Measurements from ENCODE around the gene SIRPB2.

Gene SIRPB2

DNA sequence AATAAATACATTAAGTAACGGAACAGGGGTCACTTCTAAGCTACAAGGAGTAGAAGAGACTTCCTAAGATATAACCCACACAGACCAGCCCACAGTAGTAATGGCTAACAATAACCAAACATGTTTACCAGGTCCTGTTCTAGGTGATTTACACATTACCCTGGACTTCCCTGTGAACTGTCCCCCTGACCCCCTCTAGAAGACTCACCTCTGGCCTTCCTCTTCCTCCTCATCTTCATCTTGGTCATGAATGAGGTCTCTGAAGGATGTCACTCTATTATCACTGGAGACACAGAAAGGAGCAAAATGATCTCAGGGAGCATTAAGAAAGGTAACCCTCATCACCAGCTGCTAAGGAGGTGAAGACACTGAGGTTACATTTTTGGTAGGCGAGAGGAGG, 33.2 kb downstream of the SIRPB2 start:
- H3K27ac ChIP-seq = no peak overlapping the region
- no peak overlapping the region for H3K4me3 ChIP-seq

DNA sequence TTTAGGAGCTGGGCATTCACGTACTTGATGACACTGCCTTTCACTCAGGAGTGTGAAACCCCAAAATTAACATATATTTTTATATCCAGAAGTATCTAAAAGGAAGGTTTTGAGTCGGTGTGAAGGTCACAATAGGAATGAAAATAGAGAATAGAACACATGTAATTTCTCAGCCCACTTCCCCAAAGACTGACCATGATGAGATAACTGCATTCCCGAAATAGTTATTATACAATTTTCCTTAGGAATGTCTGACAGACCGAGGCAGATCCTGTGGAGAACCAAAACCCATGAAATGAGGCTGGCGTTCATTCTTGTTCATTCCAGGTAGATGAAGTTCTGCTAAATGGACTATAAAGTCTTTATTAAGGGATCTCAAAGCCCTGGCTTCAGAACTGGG, 34.9 kb downstream of the SIRPB2 start:
- Histone ChIP-seq H3K4me3 (no peak overlapping the region), H3K27ac (no peak overlapping the region)

DNA sequence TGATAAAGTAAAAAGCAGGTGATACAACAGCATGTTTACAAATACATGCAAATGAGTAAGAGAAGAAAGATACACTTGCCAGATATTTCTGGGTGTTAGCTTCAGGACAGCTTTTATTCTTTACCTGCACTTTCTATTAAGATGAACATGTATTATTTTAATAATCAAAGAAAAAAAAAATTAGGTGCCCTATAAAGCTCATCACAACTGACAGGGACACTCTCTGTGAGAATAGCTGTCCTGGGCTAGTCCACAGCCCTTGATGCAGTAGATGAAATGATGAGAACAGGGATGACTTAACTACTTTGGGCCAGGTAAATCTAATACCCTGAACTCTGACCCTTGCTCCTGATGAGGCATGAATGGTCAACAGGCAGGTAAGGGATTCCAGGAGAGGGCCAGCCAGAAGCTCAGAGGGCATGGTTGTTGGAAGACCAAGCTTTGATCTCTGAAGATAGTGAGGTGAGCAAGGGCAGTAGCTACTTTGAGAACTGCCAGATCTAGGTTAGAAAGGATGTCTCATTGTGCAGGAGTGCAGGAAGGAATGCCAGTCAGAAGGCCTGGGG, 40.2 kb downstream of the SIRPB2 start:
- Histone ChIP-seq H3K4me3 (no peak overlapping the region), H3K27ac (no peak overlapping the region)

DNA sequence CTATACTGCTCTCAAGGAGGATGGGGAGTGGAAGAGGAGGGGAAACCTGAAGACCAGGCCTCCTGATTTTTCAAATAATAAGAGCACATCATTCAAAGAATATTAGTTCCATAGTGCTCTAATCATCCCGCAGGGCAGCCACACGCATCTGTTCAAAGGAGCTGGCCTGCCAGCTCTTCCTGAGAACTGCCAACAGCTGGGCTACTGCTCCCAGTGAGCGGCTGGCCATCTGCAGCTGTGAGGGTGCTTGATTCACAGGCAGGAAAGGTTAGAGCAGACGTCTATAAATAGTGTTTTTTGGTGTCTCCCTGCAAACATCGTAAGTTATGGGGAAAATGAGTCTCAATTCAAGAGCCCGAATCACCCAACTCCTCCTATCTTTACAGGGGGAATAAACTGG, 41.9 kb downstream of the SIRPB2 start:
- Histone ChIP-seq H3K27ac (no peak overlapping the region), H3K4me3 (no peak overlapping the region)

DNA sequence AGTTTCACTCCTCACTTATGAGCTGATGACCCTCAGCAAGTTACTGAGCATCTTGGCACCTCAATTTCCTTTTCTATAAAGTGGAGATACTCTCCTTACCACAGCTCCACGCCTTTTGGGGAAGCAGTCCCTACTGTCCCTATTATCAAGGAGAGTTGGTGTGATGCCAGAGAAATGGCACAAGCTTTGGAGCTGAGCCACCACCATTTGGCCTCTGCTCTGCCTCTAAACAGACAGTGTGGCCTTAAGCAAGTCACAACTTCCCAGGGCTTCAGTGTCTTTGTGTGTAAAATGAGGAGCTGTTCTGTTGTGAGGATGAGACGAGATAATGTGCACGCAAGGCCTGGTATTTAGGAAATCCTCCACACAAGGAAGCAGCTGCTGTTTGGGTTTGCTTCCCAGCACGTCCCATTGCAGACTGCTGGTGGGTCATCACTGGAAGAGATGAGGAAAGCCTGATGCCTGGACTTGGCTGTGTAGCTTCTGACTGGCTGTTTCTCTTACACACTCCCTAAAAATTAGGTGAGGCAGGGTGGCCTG, 43.1 kb downstream of the SIRPB2 start:
- no peak overlapping the region for H3K4me3 ChIP-seq

DNA sequence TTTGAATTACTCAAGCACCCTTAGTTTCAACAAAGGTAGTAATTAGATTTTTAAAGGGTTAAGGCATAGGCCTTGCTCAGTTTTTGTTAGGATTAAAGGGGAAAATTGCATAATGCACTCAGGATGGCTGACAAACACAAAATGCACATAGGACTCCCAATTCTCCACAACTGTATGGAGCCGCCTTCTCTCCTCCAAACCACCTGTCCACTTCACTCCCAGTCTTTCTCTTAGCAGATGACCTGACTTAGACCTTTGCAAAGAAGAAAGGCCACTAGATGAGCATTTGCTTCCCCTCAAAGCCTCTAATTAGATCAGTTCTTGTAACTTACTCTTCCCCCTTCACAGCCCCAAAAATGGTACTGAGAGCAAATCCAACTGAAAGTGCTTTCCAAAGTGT, 44.7 kb downstream of the SIRPB2 start:
- Histone ChIP-seq H3K27ac (no peak overlapping the region), H3K4me3 (no peak overlapping the region)

More for the DNA sequence above, 43.1 kb downstream of the SIRPB2 start:
- no peak overlapping the region for H3K27ac ChIP-seq

DNA sequence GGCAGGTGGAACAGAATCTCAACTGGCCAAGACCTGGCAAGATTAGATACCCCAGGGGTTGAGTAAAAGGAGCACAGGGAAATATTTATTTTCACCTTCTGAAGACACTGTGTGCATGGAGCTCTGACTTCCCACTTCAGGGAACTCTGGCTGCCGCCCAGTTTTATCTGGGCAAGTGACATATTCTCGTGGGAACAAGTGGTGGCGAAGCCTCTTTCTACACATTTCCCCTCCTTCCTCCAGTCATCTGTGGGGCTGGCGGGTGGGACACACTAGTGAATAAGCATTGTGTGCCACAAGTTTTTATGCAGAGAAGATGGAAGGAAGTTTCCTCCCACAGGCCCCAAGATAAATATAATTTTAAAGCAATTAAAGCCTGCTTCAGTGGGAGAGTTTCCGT, 48.1 kb downstream of the SIRPB2 start:
- H3K27ac ChIP-seq = no peak overlapping the region
- no peak overlapping the region for H3K4me3 ChIP-seq

DNA sequence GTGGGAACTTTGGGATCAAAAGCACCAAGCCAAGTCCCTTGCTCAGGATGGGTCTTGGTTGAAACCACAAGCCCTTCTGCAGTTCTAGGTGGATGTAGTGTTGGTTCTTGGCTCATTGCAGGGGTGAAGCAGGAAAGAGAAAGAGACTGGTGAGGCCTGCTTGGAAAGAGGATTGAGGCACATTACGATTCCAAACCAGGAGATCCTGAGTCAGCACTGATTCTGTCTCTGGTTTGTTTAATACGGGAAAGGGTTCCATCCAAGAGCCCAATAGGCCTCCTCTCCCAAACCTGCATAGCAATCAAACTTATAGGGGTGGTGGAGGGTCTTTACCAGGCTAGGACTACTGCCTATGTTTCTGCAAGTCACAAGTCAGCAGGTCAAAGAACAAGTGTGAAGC, 48.9 kb downstream of the SIRPB2 start:
- no peak overlapping the region for H3K27ac ChIP-seq
- H3K4me3 ChIP-seq = no peak overlapping the region

DNA sequence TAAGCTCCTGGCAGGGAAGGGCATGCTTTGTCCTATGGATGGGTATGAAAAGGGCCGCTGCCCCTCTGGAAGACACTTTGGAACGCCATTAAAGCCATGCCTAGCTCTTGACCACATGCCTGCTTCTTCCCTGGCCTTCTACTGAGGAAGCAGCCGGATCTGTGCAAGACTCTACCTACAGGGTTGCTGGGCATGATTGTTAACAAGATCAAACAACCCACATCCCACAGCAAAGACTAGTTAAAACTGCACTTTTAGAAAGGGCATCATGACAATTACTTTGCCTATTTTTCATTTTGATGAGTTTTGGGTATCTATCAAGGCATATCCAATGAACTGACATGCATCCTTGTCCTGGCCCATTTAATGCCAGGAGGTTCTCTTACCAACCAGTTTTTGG, 50.1 kb downstream of the SIRPB2 start:
- Histone ChIP-seq H3K27ac (no peak overlapping the region), H3K4me3 (no peak overlapping the region)

DNA sequence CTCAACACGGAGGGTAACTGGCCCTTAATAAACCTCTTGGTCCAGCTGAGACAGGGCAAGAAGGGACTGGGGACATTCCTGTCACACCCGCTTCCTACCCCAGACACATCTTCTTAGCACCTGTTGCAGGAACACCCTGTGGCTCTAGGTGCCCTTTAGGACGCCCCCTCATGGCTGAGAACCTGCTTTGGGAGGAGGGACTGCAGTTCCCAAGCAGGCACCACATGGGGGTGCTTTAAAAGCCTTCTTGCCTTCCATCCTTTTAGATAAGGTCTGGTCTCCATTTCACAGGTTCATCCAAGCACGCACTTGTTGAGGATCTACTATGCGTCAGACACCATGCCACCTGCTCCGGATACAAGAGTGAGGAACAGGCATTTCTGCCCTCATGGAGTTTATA, 51.2 kb downstream of the SIRPB2 start:
- Histone ChIP-seq H3K27ac (no peak overlapping the region), H3K4me3 (no peak overlapping the region)

DNA sequence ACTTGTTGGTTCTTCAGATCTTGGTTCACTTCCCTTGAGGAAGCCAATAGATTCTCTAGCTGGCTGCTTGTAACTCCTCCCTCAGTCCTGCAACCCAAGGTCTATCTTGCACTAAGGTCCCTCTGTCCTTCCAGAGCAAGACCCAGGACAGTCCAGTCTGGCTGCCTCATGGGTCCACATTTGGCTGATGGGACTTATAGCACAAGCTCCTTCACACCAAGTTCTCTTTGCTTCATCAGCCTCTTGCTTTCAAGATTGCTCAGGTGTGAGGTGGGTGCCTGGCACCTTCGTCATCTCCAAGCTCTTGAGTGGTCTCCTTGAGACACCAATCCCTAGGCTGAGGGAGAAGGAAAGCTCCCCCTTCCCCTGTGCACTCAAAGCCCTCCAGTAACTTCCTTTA, 52.9 kb downstream of the SIRPB2 start:
- no peak overlapping the region for H3K27ac ChIP-seq
- H3K4me3 ChIP-seq = no peak overlapping the region

DNA sequence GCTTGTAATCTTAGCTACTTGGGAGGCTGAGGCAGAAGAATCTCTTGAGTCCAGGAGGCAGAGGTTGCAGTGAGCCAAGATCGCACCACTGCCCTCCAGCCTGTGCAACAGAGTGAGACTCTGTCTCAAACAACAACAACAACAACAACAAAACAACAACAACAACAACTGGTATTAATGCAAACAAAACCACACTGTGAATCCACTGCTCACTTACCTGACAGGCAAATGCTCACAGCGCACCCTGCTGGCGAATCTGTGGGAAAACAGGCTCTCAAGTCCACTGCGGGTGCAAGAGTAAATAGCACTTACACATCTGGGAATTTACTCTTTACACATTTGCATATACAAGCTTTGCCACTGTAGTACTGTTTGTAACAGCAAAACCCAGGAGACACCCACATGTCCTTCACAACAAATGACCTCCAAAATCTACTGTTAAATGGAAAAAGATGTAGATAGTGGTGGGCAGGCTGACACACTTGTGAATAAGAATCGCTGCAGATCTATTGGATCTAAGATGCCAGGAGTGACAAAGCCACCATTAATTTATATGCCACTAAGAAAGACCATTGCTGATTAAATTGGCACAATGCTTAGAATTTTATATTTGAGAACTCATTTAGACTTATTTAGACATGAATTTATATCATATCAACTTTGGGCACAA, 53.9 kb downstream of the SIRPB2 start:
- H3K27ac ChIP-seq = no peak overlapping the region

DNA sequence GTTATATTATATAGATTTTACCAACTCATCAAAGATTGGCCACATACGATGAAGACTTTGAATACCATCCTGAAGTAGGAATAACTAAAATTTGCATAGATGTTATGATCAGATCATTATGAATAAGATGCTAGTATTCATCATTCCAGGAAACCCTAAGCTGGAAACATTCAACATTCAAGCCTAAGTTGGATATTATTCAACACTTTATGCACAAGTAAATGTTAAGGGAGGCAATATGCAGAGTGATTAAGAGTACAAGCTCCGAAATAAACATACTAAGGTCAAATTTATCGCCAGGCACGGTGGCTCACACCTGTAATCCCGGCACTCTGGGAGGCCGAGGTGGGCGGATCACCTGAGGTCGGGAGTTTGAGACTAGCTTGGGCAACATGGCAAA, 55.0 kb downstream of the SIRPB2 start:
- no peak overlapping the region for H3K27ac ChIP-seq
- H3K4me3 ChIP-seq = no peak overlapping the region

More for the DNA sequence above, 53.9 kb downstream of the SIRPB2 start:
- no peak overlapping the region for H3K4me3 ChIP-seq

DNA sequence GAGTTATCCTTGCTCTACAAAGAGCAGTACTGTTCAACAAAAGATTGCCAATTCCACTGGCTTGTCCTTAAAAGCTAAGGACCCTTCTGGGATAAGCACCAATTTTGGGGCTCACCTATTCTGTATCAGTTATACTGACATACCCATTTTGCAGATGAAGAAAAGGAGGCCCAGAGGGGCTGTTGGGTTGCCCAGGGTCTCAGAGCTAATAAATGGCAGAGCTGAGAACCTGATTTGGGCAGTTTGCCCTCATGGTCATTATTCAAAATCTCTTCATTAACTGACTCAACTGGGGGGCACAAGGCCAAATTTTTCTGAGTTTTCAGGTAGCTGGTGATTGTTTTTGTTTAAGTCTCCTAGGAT, 55.9 kb downstream of the SIRPB2 start:
- H3K27ac ChIP-seq = no peak overlapping the region
- H3K4me3 ChIP-seq = no peak overlapping the region

DNA sequence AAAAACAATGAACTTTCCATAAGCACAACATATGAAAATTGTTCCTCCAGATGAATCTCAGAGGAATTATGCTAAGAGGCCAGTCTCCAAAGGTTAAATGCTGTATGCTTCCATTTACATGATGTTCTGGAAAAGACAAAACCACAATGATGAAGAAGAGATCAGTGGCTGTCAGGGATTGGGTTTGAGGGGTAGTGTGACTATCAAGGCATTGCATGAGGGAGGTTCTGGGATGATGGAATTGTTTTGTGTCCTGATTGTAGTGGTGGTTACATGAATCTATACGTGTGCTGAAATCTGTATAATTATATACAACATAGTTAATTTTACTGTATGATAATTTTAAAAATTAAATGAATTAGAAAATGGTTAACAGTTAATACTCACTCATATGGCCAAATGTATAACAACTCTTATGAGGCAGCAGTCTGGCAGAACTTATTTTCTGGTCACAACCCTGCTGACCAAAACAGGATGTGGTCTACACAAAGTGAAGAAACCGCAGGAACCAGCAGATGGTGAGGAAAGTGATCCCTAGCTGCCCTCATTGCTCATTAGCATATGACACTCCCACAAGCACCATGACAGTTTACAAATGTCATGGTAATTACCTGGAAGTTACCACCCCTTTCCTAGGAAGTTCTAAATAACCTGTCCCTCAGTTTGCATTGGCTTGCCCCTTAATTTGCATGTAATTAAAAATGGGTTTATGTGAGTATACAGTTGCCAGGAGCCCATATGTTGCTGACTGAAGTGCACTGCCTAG, 56.5 kb downstream of the SIRPB2 start:
- H3K4me3 ChIP-seq = no peak overlapping the region
- no peak overlapping the region for H3K27ac ChIP-seq

DNA sequence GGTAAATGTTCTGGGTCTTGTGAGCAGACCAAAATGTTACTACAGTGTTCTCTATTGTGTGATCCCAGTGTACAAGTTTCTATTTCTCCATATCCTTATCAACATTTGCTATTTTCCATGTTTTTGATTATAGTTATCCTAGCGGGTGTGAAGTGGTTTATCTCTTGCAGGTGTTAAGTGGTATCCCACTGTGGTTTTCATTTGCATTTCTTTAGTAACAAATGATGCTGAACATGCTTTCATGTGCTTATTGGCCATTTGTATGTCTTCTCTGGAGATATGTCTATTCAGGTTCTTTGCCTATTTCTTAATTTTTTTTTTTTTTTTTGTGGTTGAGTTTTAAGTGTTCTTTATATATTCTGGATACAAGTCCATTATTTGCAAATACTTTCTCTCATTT, 60.1 kb downstream of the SIRPB2 start:
- Histone ChIP-seq H3K27ac (no peak overlapping the region), H3K4me3 (no peak overlapping the region)

DNA sequence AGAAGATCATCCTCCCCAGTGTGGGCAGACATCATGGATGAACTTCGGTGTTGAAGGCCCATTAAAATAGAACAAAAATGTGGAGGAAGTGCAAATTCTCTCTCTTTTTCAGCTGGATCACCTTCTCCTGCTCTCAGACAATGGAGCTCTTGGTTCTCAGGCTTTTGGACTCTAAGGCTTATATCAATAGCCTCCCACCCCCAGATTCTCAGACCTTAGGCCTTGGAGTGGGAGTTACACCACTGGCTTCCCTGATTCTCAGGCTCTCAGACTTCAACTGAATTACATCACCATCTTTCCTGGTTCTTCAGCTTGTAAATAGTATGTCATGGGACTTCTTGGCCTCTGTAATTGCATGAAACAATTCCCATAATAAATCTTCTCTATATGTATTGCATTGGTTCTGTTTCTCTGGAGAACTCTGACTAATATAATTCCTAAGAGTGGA, 61.2 kb downstream of the SIRPB2 start:
- Histone ChIP-seq H3K27ac (no peak overlapping the region), H3K4me3 (no peak overlapping the region)

DNA sequence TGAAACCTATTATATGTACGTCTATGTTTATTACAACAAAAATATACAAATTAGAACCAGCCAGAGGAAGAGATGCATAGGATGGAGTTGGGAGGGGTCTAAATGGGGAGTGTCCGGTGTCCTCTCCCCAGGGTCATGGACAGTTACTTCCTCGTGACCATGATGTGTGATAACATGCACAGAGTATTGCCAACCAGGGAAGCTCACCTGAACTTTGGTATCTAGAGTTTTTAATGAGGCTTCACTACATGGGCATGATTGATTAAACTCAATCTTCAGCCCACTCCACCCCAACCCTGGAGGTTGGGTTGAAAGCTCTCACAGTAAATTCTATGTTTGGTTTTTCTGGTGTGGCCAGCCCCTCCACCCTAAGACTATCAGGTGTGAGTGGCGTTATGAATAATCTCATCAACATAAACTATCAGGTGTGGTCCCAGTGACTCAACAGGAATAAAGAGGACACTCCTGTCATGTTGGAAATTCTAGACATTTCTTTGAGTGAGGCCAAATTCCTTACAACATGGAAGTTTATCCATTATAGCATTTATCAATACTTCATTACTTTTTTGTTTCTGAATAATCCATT, 62.0 kb downstream of the SIRPB2 start:
- Histone ChIP-seq H3K4me3 (no peak overlapping the region), H3K27ac (no peak overlapping the region)

DNA sequence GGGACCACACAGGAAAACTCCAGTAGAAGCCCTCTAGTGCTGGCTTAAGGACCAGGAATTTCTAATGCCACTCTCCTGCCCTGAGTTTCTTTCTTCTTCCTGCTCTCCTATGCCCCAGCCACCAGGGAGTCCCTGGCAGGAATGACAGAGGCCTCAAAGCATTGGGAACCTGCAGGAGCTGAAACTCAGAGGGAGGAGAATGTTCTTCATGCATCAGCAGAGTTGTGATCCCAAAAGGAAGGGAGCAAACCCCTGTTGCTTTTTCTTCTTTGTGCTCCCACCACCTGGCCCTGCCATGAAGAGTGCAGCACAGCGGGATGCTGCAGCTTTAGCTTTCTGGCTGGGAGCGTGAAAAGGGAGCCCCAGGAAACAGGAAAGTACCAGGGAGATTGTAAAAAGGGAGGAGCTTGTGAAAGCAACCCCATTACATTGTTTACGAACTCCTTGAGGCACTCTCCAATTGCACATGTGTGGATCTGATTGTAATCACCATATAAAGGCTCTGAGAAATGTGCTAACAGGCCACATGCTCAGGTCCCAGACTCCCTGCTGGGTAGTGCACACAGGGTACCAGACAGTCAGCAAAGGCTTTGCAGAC, 63.7 kb downstream of the SIRPB2 start:
- no peak overlapping the region for H3K27ac ChIP-seq
- no peak overlapping the region for H3K4me3 ChIP-seq

DNA sequence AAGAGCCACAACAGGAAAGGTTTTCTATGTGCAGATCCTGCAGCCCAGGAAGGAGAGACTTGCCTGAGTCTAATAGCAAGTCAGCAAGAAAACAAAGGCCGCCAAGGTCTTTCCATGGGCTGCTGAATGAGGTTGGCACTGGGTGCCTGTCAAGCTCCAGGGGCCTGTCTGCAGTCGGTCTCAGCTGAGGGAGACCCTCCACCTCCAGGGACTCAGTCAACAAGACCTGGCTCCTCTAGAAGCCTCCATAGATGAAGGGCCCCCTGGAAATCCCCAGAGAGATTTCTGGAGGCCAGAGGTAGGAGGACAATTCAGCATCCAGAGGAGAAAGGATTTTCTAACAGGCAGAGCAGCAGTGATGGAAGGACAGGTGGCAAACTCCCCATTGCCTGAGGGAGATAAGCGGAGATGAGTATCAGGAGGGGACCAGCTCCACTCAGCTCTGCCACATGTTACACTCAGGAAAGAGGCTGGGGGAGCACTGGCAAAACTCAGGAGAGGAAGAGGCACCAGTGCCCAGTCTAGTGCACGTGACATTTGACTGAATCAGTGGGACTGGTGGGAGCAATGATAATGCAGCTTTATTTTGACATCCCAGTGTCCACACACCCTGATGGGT, 64.9 kb downstream of the SIRPB2 start:
- H3K4me3 ChIP-seq = no peak overlapping the region
- H3K27ac ChIP-seq = no peak overlapping the region

All from skin epidermis (tissue), 12 donors.